Measurements from ENCODE around the gene TAS2R7.

GRCh38 chr12:10756194-10756593 is 46.2 kb downstream of the TAS2R7 start:
- TF ChIP-seq EZH2phosphoT487 (IDR thresholded peaks at IDR 0.05; ENCODE audit: unreplicated experiment) (no peak), CTCF (conservative IDR thresholded peaks at IDR 0.05; ENCODE audit: low read depth in 2 of 2) (no peak)
